Hepatocyte (in vitro differentiated cells): ENCODE measurements around the gene ERBB4.

ENCODE experiments used
- CTCF ChIP-seq: fragments of 200-600 bp; sonication (generic); IDR thresholded peaks from 2 replicates; pipeline ENCODE4 v1.5.1; 2016; ENCODE audit warnings: antibody characterized with exemption, mild to moderate bottlenecking; ENCODE audit not compliant: poor library complexity
- EZH2phosphoT487 ChIP-seq: fragments of 200-600 bp; sonication (generic); IDR thresholded peaks from one replicate; pipeline ENCODE4 v1.6.1; 2018; ENCODE audit warnings: antibody characterized with exemption, mild to moderate bottlenecking, low read depth, moderate library complexity; ENCODE audit not compliant: unreplicated experiment, severe bottlenecking

- no peak for TF ChIP-seq CTCF
- no peak for TF ChIP-seq EZH2phosphoT487
Measured at GRCh38 chr2:211766689-211767088, 771.9 kb downstream of the ERBB4 start.
